MV-4-11 (cell line): ENCODE data around the gene WWOX.
"Not testable (repeated sequence)": the region's sequence is repeated elsewhere in the genome, so short reads cannot be mapped to it uniquely, and the experiment has no call there.

Experiments
- DNase-seq: peaks from one replicate; lab custom pipeline; 2025; lab: John Stamatoyannopoulos, UW

The WWOX gene

DNA sequence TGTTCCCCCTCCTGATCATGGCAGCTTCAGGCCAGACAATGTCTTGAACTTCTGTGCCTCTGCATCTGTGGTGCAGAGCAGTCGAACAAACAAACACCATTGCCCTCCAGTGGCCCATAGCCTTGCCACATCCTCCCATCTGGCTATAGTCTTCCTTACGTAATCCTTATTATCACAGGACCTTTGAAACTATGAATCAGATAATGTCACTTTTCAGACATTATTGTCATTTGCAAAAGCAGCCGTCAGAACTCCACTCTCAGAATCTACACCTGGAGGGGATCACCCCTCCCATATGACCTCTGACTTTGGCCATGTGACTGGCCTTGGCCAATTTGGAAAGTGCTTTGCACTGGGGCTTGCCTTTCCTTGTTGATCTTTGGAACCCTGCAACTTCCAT is 1113.8 kb downstream of the WWOX start:
- peak; percentile 37 for DNase-seq

DNA sequence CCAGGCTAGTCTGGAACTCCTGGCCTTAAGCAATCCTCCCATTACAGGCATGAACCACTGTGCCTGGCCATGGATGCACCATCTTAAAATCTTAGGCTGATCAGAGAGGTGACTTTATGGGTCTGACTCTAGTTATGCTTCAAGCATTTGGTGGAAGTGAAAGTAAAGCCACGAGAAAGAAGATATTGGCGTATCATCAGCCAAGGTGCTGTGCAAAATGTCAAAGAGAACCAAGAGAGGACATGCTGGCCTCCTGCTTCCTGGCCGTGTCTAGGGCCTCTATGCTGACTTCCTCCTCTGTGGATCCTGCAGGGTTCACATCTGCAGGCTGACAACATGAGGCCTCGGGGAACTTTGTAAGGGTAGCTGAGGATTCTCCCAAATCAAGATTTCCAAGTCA is 1115.8 kb downstream of the WWOX start:
- DNase-seq, result peak; percentile 41

DNA sequence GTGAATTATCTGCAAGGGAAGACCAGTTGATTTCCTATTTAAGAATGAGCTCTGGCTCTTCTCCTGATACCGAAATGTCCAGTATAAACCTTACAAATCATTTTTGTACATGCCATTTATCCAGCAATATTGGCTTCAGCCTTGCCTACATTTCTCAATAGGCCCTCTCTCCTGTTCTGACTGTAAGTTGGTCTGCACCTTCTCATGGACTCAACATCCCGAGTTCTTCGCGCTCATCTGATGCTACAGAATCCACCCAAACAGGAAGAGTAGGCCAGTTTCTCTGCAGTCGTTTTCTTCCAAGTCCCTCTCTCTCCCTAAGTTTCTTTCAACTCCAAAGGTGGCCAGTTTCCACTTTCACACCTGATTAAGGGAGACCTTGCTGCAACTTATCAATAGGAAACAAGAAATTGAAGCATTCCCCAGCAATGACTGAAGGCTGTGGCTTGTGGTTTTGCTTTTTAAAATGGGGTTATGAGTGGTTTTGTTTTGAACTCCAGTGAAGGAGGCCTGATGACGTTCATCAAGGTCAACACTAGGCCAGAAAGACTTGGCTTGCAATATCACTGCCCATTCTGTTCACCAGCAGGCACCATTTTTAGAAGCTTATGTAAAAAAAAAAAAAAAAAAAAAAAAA is 1118.0 kb downstream of the WWOX start:
- DNase-seq, result peak; percentile 74

DNA sequence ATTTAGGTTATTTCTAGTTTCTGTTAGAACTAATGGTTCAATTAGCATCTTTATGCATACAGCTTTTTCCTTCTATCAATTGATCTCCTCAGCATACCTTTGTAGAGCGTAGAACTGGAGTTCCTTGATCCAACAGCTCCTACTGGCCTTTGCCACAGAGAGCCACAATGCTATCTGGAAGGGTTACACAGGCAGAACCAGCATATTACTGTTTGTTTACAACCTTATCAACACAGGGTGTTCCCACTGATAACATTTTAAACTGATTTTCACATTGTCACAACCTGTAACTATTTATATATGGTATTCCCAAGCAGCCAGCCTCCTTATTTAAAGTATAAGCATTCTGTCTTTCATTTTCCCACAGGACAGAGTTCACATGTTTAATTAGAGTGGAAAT is 1118.9 kb downstream of the WWOX start:
- no peak for DNase-seq

DNA sequence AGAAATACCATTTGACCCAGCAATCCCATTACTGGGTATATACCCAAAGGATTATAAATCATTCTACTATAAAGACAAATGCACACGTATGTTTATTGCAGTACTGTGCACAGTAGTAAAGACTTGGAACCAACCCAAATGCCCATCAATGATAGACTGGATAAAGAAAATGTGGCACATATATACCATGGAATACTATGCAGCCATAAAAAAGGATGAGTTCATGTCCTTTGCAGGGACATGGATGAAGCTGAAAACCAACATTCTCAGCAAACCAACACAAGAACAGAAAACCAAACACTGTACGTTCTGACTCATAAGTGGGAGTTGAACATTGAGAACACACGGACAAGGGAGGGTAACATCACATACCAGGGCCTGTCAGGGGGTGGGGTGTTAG is 1126.5 kb downstream of the WWOX start:
- DNase-seq, result not testable (repeated sequence)

GRCh38 chr16:79229361-79229760 is 1129.9 kb downstream of the WWOX start:
- DNase-seq, result no peak

- not testable (repeated sequence) for DNase-seq
Observed at GRCh38 chr16:79245700-79246099, 1146.2 kb downstream of the WWOX start.

GRCh38 chr16:79247386-79247785 is 1147.9 kb downstream of the WWOX start:
- no peak for DNase-seq

DNA sequence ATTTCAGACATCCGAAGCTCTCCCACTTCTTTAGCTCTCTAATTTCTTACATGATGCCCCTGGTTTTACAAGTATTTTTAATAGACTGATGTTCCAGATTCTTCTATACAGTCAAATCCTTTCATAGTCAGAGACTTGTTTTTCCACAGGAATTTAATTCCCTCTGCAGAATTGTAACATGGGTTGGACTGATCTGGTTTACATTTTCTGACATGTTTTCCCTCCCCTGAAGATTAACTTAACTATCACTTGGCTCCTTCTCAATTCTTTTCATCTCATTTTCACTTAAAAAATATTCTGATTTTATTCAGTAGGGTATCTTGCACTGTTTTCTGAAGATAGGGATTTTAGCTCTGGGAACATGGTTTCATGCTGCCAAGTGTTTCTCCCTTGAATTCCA is 1148.9 kb downstream of the WWOX start:
- no peak for DNase-seq

- no peak for DNase-seq
Observed at GRCh38 chr16:79250502-79251098, 1151.1 kb downstream of the WWOX start.

DNA sequence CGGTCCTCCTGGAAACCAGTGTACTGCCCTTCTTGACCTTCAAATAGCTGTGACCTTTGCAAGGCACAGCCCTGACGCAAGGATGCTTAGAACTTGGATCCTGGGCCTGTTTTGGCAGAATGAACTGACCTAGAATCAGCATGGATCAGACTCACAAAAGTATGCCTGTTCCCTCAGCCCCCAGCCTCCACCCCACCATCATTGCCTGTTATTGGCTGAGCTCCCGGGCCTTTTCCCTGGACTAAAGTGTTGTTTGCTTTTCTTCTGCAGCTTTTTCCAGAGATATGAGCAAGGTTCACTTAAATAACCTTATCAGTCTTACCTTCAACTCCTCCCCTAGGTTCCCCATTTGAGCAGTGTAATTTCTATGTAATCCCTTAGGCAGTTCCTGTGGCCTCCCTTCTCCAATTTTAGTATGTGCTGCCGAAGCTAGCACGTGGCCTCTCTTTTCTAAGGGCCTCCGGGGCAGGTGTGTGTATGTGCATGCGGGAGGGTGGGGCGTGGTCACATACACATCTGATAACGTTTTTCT is 1153.7 kb downstream of the WWOX start:
- no peak for DNase-seq

- DNase-seq, result no peak
Observed at GRCh38 chr16:79257953-79258490, 1158.6 kb downstream of the WWOX start.

DNA sequence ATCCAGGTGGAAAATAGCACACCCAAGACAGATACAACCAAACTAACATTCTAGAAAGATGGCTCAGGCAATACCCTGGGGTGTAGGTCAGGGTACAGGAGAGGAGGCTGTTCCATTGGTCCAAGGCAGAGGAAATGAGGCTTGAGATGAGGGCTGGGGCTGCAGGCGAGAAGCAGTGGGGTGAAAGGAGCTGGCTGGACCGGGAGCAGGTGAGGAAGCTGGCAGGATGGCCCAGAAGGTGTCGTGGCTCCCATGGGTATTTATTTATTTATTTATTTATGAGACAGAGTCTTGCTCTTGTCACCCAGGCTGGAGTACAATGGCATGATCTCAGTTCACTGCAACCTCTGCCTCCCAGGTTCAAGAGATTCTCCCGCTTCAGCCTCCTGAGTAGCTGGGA is 1161.4 kb downstream of the WWOX start:
- not testable (repeated sequence) for DNase-seq

DNA sequence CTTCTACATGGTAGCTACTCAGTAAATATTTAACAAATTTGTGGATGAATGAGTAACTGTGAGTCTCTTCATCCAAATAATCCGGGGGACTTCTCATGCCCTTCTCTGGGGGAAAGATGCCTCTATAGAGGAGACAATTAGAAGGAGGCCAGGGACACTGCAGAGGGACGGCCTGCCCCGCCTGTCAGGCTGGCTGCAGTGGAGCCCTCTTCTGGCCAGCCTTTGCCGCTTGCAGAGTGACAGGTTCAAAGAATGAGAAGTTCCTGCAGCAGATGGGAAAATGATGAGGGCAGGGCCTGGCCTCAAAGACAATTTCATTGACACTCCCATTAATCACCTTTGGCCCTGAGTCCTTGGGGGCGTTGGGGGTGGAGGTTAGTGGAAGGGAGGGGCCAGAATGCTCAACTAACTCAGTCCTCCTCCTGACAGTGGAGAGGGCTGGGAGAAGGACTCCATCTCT is 1162.1 kb downstream of the WWOX start:
- DNase-seq, result peak; percentile 18

DNA sequence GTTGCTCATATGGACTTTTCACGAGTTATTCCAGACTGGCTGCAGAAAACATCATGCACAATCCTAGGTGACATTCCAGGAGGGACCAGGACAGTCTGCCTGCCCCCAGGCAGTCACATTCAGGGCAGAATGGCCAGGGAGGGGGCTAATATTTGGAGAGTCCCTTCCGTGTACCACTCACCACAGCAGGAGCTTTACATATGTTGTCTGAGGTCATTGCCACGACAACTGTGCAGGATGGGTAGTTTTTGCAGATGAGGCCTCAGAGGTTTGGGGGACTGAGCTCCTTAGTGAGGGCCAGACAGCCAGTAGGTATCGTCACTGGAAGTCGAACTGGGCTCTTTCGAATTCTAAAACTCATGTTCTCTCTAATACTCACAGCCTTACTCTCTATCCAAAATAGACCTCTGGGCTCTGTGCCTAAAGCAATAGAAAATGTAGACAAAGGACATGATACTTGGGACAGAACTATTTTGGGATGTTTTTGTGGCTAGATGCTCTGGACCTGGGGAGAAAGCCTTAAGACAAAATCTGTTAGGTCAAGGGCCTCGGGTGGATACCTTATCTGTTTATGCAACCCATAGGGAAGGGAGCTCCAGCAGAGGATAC is 1162.6 kb downstream of the WWOX start:
- no peak for DNase-seq
